ENCODE results near the gene MYH7.

Gene MYH7

DNA sequence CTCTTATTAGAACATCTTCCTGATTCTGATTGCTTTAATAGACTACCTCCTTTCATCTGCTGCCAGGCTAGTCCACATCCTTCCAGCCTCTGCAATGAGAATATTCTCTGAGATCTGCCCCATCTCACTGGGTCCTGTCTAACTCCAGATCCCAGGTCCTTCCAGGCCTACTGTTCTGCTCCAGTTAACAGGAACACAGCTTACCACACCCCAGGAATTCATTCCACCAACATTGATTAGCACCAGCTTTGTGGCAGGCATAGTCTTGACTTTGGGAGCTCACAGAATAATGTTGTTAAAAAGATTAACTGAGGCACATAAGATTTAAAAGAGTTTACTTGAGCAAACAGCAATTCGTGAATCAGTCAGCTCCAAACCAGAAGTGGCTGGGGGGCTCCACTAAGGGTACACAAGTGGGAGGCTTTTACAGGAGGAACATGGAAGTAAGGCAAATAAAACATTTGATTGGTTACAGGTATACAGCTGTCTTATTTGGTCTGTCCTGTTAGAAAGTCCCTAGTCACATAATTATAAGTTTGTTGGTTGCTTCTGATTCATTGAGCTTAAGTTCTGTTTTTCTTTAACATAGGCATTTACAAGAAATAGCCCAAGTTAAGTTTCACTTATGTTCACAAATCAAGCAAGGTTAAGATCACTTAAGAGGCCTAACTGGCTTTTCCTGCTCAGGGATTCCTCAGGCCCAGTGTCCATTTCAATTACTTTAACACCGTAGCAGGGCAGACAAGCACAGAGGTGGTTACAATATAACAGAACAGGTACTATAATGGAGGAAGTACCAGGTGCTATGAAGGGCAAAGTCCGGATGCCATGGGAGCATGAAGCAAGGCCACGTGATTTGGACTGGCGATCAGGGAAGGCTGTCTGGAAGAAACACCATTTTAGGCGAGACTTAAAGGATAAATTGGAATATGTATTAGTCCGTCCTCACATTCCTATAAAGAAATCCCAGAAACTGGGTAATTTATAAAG lies 12.2 kb upstream of the MYH7 start:
- DNase-seq = no peak

DNA sequence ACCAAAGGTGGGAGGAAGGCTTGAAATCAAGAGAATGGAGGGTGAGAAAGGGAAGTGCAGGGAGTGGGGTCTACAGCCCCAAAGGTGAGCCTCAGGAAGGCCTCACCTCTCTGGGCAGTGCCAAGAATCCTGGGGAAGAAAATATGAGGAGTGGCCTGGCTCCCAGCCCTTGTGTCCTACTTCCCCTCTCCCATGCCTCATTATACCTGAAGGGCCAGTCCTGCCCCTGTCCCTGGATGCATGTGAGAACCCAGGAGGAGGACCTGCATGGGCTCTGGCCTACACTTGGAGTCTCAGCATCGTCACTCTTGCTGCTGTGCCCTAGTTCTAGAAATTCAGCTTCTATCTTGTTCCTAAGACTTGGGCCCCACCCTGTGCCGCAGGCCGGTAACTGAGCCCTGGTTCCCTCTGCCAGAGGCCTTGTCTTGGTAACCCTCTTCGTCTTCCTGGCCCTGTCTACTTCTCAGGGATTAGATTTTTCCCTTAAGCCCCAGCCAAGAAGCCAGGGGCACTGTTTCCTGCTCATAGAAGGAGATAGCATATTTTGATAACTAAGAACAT lies 10.9 kb upstream of the MYH7 start:
- no peak for DNase-seq

DNA sequence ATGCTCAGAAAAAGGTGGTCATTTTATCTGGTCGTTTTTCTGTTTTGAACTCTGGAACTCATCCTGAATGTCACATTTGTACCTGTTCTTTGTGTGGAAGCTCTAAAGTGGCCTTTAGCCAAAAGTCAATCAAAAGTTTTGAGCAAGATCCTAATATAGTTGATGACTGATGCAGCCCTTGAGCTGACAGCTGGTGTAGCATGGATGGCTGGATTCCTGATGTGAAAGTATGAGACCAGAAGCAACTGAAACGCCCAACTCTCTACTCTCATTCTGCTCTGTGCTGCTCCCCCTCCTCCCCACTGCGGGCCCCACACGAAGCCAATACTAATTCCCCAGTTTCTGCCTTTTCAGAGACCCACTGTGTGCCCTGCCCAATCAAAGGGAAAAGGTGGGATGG lies 10.3 kb upstream of the MYH7 start:
- no peak for DNase-seq

DNA sequence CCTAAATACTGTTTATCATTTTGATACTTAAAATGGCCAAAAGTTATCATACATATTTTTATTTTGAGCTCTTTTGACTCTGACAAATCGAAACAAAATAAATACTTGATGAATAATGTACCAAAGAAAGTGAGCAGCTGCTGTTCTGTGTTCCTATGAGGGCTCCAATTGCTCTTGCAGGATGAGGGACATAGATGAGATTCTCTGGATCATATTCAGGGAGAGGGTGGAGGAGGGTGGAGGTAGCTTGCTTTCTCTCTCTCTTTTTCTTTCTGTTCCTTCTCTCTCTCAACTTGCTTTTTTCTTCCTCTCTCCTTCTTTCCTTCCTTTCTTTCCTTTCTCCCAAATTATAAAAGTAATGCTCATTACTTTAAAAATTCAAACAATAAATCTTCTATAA lies 8.9 kb upstream of the MYH7 start:
- no peak for DNase-seq

DNA sequence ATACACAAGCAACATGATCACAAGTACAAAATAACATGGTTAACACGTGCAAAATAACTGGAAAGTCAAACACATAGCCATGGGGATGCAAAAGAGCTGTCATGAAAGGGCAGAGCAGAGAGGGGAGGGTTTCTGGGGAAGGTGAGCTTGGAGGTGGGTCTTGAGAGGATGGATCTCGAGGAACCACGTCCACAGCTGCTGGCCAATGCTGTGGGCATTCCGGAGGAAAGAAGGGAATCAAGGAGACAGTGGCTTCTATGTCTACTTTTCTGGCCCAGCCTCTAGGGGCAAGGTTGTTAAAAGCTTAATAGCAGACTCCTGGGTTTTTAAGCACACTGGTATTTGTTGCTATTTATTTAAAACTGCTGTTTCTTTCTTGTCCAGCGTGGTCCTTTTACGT lies 8.4 kb upstream of the MYH7 start:
- DNase-seq = no peak

DNA sequence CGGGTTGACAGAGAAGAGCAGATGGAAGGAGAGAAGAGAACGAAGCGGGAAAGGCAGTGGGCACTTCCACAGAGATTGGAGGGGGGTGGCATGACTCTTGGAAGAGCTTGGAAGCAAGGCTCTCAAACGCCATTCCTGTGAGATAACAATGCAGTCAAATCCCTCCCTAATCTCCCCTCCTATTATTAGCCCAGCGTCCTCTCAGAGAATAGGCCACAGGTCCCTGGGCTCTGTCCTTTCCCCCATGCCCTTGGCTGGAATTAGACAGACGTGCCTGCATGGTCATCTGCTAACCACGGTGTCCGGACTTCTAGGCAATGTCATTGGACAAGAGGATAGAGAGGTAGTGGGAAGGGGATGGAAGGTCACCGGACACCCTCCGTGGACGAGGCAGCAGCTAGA lies 8.0 kb upstream of the MYH7 start:
- DNase-seq = no peak

DNA sequence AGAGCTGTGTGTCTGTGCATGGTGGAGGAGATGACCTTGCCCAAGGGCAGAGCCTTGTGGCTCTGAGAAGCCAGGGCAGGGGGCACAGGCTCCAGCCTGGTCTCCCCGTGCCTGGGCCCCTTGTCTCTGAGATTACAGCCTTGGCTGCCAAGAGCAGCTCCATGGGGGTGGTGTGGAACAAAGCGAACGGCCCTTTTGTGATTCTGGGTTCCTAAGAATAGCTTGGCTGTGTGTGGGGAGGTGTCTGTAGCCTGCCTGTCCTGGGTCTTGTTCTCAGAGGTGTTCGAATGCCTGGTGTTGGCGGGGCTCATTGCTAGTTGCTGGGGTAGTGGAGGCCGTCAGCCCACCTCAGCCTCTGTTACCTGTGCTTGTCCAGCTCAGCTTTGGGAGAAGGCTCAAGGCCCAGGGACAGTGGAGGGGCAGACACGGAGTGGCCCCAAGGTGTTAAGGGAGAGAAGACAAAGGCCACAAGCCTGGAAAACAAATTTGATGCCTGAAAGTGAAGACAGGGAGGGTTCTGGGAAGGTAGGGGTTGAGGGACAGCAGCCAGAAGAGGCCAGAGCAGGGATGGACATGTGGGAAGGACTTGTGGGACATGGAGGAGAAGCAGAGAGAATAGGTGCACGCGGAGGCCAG lies 7.4 kb upstream of the MYH7 start:
- no peak for DNase-seq

DNA sequence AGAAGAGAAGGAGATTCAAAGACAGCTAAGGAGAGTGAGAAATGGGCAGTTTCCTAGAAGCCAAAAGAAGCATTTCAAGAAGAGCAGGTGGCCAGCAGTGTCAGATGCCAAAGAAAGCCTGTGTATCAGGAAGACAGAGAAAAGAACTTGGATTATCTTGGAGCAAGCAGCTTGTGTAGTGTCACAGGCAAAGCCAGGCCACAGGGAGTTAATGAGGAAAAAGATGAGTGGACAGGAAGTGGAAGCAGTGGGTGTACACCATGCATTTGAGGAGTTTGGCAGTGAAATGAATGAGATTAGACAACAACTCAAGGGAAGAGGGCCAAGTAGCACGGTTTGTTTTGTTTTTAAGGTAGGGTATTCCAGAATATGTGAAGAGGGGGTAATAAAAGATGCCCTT lies 5.6 kb upstream of the MYH7 start:
- DNase-seq = no peak

DNA sequence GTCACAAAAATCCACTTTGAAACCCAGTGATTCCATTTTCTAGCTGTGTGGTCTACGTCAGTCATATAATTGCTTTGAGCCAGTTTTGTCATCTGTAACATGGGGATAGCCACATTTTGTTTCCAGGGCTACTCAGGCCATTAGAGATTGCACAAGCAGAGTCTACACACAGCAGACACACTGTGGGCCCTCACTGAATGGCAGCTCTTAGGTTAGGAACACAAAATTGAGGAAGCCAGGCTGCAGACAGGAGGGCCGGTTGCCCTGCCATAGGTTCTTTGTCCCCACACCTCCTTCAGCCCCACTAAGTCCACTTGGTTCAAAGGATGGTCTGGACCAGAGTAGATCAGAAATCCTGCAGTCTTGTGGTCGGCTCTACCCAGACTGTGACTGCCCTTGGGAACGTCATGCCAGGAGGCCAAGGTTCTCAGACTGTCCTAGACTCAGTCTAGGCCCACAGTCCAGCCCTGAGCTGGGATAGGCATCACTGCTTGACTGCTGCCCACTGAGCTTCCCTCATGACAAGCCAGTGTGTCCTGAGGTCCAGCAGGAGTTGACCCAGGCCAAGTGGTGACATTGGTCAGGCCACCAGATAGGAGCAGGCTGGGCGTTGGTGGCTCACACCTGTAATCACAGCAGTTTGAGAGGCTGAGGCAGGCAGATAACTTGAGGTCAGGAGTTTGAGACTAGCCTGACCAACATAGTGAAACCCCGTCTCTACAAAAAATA lies 3.8 kb upstream of the MYH7 start:
- DNase-seq = no peak

DNA sequence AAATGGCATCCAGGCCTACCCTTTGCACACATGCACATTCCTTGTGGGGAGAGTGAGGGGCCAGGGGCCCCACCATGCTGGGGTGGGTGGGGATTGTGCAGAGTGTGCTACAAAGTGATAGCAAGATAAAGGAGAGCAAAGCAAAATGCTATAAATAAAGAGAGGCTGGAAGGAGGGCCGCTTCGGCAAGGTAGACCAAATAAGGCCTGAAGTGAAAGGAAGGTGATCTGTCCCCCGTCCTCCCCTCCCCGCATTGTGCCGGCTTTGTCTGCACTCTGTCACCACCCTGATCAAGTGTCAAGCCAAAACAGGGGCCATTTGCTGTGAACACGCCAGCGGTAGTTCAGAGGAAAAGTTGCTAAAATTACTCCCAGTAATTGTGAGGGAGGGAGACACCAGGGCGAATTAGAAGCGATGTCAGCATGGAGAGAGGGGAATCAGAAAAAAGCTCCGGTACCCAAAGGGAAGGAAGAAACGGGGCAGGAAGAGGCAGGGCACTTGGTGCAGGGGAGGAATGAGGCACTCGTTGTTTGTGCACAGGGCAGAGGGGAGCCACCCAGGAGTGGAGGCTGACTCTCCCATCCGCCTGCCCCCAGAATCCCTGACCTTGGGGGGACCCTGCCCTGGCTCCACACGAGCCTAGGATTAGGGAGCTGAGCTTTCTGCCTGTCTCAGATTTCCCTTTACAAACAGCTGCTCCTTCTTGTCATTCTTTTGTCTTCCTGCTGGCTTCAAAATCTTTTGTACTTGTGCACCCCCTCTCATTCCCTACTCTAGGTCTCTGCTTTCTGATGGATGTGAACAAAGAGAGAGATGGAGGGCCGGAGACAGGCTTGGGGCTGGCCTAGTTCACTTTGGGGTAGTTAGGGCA lies 2.9 kb upstream of the MYH7 start:
- no peak for DNase-seq

DNA sequence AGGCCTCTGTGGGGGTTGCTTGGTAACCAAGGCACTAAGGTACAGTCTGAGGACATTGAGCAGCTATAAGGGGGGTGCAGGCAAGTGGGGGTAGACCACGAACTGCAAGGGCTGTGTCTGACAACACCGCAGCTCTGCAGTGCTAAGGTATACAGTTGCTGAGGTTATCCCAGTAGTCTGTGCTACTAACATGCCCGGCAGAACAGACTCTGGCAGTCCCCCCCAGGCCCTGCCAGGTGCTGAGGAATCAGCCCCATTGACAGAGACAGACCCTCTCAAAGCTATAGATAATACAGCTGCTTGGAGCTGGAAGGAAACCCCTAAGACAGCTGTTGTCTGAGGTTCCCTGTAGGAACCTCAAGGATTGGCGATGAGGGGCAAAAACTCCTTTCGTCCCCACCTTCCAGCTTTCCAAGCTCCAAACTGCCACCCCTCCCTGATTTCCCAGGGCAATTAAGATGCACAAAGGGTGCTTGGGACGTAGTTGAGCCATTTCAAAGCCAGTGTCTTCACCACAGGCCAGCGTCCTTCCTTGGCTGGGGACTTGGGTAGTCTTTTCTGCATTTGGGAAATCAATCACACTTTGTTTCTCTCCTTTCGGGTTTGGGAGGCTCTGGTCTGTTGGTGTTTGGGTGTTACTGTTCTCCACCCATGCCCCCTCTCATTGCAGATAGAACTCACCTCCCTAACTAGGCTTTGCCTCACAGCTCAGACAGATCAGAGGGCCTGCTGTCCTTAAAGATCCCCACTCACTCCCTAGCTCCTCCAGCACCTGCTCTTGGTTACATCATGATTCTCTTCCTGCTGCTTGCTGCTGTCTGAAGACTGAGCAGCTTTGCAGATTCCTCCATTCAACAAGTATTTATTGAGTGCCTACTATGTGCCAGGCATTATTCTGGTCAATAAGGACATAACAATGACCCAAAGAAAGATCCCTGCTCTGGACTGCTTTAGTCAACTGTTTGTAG lies 2.0 kb upstream of the MYH7 start:
- DNase-seq = no peak

DNA sequence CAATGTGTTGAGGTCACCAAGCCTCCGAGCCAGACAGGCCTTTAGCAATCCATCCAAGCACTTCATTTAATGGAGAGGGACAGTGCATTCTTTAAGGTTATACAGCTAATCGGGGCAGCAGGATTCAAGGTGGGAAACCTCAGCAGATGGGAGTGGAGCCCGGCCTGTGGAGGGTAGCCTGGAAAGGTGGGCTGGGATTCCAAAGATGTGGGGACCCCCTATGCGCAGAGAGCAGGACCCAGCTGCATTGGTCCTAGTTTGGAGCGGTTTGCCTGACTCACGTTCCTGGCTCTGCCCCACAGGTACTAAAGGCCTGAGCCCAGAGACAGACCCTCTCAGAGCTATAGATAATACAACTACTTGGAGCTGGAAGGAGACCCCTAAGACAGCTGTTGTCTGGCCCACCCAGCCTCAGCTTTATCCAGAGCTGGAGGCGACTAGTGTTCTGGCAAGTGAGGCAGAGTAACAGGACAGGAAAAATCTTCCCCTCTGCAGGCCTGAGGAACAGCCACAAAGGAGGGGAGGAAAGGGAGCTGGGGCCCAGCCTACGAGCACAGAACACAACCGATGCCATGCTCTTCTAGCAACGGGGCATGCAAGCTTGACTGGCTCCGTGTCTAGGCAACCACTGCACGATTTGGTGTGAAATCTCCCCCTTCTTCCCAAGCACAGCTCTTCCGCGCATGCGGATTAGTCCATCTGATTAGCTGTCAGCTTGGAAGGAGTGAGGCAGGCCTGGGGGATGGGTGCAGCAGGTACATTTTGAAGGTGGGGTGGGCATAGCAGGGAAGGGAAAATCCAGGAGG lies 1.1 kb upstream of the MYH7 start:
- no peak for DNase-seq

DNA sequence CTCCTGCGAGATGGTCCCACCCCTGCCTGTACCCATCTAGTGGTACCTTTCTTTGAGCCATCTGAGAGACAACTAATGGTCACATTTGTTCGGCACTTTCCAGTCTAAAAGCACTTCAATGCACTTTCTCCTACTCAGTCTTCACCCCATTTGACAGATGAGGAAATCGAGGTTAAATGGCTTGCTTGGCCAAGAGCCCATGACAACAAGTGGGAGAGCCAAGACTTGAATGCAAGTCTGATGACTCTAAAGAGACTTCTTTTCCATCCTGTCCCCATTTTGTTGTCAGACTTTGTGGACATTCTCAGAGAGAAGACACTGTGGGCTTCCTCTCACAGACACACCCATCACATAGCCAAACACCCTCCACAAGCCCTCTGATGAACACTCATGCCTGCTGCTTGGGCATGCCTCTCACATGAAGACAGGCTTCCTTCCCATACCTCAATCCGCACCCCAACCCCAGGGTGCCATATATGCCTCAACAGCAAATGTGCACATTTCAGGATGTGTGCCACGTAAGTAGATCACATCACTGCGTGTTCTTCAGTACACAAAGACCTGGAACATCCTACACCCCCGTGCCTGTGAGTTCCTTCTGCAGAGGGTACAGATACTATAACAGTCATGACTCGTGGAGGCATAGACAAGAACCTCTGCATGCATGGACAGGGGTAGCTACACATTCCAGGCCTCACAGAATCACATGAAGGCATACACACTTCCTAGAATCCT lies 805 bp downstream of the MYH7 start:
- DNase-seq = no peak

DNA sequence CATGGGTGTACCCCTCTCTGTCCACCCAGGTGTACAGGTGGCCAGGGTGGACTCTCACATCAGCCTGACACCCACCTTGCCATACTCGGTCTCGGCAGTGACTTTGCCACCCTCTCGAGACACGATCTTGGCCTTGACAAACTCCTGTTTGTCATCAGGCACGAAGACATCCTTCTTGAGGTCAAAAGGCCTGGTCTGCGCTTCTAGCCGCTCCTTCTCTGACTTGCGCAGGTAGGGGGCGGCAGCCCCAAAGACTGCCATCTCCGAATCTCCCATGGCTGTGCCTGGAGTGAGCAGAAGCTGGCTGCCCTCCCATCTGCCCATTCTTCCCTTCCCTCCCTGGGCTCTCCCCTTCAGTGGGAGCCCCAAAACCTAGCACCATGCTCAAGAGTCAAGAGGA lies 2.0 kb downstream of the MYH7 start:
- DNase-seq = no peak

DNA sequence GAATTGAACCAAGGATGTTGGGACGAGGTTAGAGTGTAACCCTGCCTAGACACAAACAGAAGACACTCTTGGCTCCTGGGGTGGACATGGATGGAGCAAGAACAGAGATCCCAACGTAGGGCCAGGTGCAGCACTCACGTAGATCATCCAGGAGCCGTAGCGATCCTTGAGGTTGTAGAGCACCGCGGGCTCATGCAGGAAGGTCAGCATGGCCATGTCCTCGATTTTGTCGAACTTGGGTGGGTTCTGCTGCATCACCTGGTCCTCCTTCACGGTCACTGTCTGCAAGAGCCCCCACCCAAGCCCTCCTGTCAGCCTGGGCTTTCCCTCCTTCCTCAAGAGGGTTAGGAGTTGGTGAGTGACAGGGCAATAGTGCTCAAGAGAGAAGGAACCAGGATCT lies 2.5 kb downstream of the MYH7 start:
- DNase-seq = no peak

DNA sequence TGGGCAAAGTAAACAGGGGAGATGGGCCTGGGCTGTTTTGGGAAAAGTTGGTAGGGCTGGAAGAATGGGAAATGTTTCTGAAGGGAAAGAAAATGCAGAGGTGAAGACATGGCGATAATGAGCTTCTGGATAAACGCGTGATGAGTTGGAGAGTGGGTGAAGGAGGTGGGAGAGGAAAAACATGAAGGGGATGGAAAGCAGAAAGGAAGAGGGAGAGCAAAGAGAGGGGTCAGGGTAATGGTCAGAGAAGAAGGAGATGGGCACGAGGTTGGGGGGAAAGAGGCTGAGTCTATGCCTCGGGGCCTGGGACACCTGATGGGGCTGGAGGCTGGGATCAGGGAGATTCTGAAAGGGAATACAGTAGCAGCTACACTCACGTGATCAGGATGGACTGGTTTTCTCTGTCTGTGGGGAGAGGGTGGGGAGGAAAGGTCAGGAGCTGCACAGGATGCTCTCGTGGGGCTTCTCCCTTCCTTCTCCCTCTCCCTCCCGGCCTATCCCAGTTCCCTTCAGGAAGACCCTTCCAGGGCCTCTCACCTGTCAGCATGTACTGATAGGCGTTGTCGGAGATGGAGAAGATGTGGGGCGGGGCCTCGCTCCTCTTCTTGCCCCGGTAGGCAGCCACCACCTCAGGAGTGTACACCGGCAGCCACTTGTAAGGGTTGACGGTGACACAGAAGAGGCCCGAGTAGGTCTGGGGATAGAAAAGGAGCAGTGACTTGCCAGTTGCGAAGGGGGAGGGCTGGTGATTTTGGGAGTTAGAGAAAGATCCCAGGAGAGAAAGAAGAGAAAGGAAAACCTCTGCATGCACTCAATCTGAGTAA lies 3.1 kb downstream of the MYH7 start:
- no peak for DNase-seq

DNA sequence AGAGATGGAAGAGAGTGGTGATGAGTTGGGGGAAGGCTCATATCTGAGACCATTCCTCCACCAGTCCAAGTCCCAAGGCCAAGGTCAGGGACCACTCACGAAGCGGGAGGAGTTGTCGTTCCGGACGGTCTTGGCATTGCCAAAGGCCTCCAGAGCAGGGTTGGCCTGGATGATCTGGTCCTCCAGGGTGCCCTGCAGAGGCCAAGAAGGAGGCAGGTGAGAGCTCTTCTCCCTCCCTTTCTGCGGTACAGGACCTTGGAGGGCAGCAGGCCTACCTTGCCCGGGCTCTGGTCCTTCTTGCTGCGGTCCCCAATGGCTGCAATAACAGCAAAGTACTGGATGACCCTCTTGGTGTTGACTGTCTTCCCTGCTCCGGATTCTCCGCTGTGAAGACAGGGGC lies 4.0 kb downstream of the MYH7 start:
- DNase-seq = no peak

DNA sequence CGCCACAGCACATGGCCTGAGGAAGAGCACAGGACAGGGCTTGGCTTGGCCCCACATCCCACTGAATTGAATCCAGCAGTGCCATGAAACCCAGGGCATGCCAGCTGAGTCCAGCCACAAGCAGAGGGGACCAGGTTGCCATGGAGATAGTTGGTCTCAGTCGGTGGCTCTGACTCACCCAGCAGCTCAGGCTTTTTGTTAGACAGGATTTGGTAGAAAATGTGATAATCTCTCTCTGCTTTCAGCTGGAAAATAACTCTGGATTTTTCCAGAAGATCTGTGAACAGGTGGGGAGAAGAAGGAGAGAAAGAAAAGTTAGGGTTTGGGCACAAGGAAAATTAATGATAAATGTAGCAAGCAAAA lies 4.8 kb downstream of the MYH7 start:
- DNase-seq = no peak

Data from activated naive CD4-positive, alpha-beta T cell treated with Interleukin-2 at 50 U/mL for 16 hours (primary cell).